Measurements from ENCODE around the gene HOXA5. TPM values are rescaled to one million over a fixed set of nuclear protein-coding genes. Genes with fewer than 3 reads are reported as not detected.

HOXA5 gene
- total and polyA plus RNA-seq, 10 of the 15 experiments (the other 5 are each of a cell fraction or from before 2014, with no cell fraction given), result 0.05 to 0.13 TPM; not detected in 8

GRCh38 chr7:27174874-27175625, 31.6 kb upstream of the HOXA5 start:
- no peaks in the 10 kb centered on the region for H4K20me1 ChIP-seq (ENCODE audit: control insufficient read depth, insufficient read depth)
- no peak for FAIRE-seq
- SMC1A ChIA-PET (ENCODE audit: uncharacterized antibody, unreplicated experiment), result no interaction called here
- in situ Hi-C loops (cut with MboI), result loop anchor here (25.0 kb wide), 1 partner anchor 1088 kb away; no protein-coding TSS in a partner anchor
- H3K36me3 ChIP-seq (ENCODE audit: control insufficient read depth in 2 of 2, insufficient read depth in 2 of 2, low read length in 1 of 2), result no peaks in the 10 kb centered on the region
- intact Hi-C loops (cut with micrococcal nuclease; ENCODE audit: unreplicated experiment), result no loop called here
- no peaks in the 10 kb centered on the region for H3K4me1 ChIP-seq (ENCODE audit: control insufficient read depth, insufficient read depth, low read length)
- POLR2A ChIA-PET, result no interaction called here
- no peak overlapping the region for H3K9ac ChIP-seq (ENCODE audit: control insufficient read depth, insufficient read depth, low read length)
- peaks cover 15 to 23% of the 10 kb centered on the region in 2 experiments for H3K27me3 ChIP-seq (replicated peaks in 1 of 2; ENCODE audit: control insufficient read depth in 2 of 2, insufficient read depth in 2 of 2, low read length in 1 of 2)
- RAD21 ChIA-PET (ENCODE audit: unreplicated experiment), result no interaction called here
- WGBS (ENCODE audit: insufficient coverage, insufficient replicate concordance, low lambda C conversion rate, missing lambda C conversion rate), result 64% methylated on average over 12 of the region's 12 CpGs
- no peaks in the 10 kb centered on the region for H3K79me2 ChIP-seq (ENCODE audit: control insufficient read depth, insufficient read depth, low read length)
- no peak for TF ChIP-seq SIN3A (IDR thresholded peaks at IDR 0.05; ENCODE audit: low read depth, low read length)
- TF ChIP-seq TCF3 (IDR thresholded peaks at IDR 0.05; ENCODE audit: borderline replicate concordance, insufficient read depth, low read depth, low read length), result no peak
- TF ChIP-seq MYB (IDR thresholded peaks at IDR 0.05; ENCODE audit: borderline replicate concordance, low read depth, low read length), result no peak
- no peak for TF ChIP-seq ZNF24 (IDR thresholded peaks at IDR 0.05)
- no peak overlapping the region for H3K4me3 ChIP-seq
- H2AFZ ChIP-seq (ENCODE audit: control insufficient read depth, low read depth, low read length), result no peak overlapping the region
- ATAC-seq, result no peak
- BruUV-seq (replicated peaks), result no TSS peak
- no peak for DNase-seq (ENCODE audit: low read depth, low spot score)
- CTCF ChIA-PET, result no interaction called here
- no peak overlapping the region for H3K27ac ChIP-seq (ENCODE audit: control insufficient read depth, insufficient read depth)
- H3K4me2 ChIP-seq (ENCODE audit: control insufficient read depth, insufficient read depth), result no peak overlapping the region
- no peaks in the 10 kb centered on the region; the same call in 2 of the 3 replicates for H3K9me3 ChIP-seq (replicated peaks; ENCODE audit: control insufficient read depth, insufficient read depth, low read length)

GRCh38 chr7:27173956-27174873, 30.7 kb upstream of the HOXA5 start, which contains the start of gene HOXA10:
HOXA10 (minus strand) TSS chr7:27174320; CDS start chr7:27174306, 14 bp downstream.
- Histone ChIP-seq H3K27me3 (replicated peaks in 1 of 2; ENCODE audit: control insufficient read depth in 2 of 2, insufficient read depth in 2 of 2, low read length in 1 of 2) (peaks cover 16 to 22% of the 10 kb centered on the region in 2 experiments), H3K4me1 (ENCODE audit: control insufficient read depth, insufficient read depth, low read length) (no peaks in the 10 kb centered on the region), H3K4me2 (ENCODE audit: control insufficient read depth, insufficient read depth) (0 out of 2 replicates have a peak within 1 kb of the TSS, but pooled peaks have one; percentile 3), H3K9me3 (replicated peaks; ENCODE audit: control insufficient read depth, insufficient read depth, low read length) (no peaks in the 10 kb centered on the region; the same call in 2 of the 3 replicates), H3K27ac (ENCODE audit: control insufficient read depth, insufficient read depth) (no peak within 1 kb of the TSS), H2AFZ (ENCODE audit: control insufficient read depth, low read depth, low read length) (no peak within 1 kb of the TSS), H3K79me2 (ENCODE audit: control insufficient read depth, insufficient read depth, low read length) (no peaks in the 10 kb centered on the region), H3K9ac (ENCODE audit: control insufficient read depth, insufficient read depth, low read length) (no peak within 1 kb of the TSS), H3K36me3 (ENCODE audit: control insufficient read depth in 2 of 2, insufficient read depth in 2 of 2, low read length in 1 of 2) (no peaks in the 10 kb centered on the region; a peak in 1 of 4 replicates), H4K20me1 (ENCODE audit: control insufficient read depth, insufficient read depth) (no peaks in the 10 kb centered on the region), H3K4me3 (no peak within 1 kb of the TSS)
- in situ Hi-C loops (cut with MboI), result loop anchor here (25.0 kb wide), 1 partner anchor 1087 kb away; no protein-coding TSS in a partner anchor
- DNase-seq (ENCODE audit: low read depth, low spot score), result no peak
- ChIA-PET SMC1A (ENCODE audit: uncharacterized antibody, unreplicated experiment) (no interaction called here), POLR2A (no interaction called here), RAD21 (ENCODE audit: unreplicated experiment) (no interaction called here), CTCF (no interaction called here)
- ATAC-seq, result no peak
- WGBS (ENCODE audit: insufficient coverage, insufficient replicate concordance, low lambda C conversion rate, missing lambda C conversion rate), result 72% methylated on average over 64 of the region's 82 CpGs
- FAIRE-seq, result no peak
- BruUV-seq (replicated peaks), result no TSS peak
- intact Hi-C loops (cut with micrococcal nuclease; ENCODE audit: unreplicated experiment), result no loop called here
- TF ChIP-seq ATF3 (IDR thresholded peaks at IDR 0.05; ENCODE audit: borderline replicate concordance, extremely low read depth, low read depth, low read length) (no peak), USF2 (IDR thresholded peaks at IDR 0.05; ENCODE audit: borderline replicate concordance, low read depth, low read length) (no peak), MTA2 (IDR thresholded peaks at IDR 0.05; ENCODE audit: low read depth) (no peak), ATF2 (IDR thresholded peaks at IDR 0.05; ENCODE audit: low read length) (no peak), KAT2A (conservative IDR thresholded peaks at IDR 0.05; ENCODE audit: control insufficient read depth, low read depth, low read length) (no peak)
